NCI-H748 (cell line): ENCODE data around the gene TMBIM4.

Experiments used
- DNase-seq: peaks from one replicate; lab custom pipeline; 2025; ENCODE audit not compliant: unreplicated experiment; lab: John Stamatoyannopoulos, UW

The TMBIM4 gene

DNA sequence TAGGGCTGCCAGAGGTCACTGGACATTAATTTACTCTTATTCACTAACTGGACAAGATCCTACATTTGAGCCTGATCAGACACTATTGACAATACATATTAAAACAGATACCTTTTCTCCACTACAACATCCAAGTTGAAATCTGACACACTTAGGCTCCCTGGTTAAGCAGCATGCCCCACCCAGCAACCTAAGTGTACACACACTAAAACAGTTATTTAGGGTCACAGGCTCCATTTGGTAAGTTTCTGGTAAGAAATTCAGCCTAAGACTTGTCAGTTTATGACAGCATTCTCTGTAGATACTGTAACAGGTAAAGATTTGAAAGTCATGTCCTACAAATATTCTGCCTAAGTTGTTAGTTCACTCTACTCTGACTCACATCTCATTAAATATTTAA lies 27.0 kb downstream of the TMBIM4 start:
- DNase-seq: no peak

DNA sequence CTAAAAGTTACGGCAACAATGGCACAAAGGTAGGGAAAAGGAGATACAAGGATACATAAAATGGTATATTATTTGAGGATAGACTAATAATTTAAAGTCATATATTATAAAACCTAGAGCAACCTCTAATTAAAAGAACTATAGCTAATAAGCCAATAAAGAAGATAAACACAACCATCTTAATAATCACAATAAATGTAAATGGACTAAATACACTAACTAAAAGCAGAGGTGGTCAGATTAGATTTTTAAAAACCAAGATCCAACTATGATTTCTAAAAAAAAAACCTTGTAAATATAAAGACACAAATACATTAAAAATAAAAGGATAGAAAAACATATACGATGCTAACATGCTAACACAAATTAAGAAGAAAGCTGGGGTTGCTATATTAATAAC lies 28.5 kb downstream of the TMBIM4 start:
- no peak for DNase-seq

DNA sequence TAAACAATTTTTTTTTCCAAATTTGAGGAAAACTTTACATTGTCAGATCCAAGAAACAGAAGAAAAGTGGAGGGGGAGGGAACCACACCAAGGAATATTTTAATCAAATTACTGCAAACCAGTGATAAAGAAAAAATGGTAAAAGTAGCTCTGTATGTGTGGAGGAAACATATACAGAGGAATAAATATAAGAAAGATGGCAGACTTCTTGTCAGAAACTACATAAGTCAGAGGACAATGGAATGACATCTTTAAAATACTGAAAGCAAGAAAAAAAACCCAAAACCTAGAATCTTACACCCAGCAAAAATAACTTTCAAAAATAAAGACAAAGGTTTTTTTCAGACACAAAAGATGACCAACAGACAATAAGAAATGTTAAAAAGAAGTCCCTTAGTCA lies 29.1 kb downstream of the TMBIM4 start:
- DNase-seq: peak; percentile 3

DNA sequence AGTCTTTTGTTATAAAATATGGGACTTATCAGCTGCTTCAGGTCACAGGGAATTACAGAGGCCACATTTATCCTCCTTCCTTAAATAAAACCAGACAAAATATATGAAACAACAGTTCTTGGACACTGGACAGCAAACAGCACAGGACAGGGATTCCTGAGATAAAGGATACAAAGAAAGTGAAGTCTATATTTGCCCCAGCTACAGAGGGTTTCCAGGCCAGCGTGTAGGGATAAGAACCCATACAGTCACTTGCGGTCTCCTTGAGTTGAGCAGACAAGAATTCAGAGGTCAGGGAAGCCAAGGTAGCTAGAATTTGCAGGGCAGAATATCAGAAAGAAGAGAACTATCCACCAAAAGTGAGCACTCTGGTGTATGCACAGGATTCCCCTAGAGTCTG lies 30.5 kb downstream of the TMBIM4 start:
- DNase-seq: no peak

DNA sequence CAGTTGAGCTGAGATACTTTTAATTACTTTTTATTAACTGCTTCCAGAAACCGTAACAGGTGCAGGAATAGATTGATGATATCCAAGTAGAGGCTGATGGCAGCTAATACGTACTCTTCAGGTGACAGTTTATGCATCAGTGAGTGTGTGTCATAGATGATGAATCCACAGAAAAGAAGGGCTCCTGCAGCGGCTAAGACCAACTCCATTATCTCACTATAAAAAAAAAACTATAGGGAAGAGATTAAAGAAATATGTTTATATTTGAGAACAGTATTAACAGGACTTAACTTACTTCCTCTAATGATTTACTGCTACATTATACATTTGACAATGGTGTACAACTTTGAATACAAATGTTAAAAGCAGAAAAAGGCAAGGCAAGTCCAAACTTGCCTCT lies 31.9 kb downstream of the TMBIM4 start:
- DNase-seq: no peak

DNA sequence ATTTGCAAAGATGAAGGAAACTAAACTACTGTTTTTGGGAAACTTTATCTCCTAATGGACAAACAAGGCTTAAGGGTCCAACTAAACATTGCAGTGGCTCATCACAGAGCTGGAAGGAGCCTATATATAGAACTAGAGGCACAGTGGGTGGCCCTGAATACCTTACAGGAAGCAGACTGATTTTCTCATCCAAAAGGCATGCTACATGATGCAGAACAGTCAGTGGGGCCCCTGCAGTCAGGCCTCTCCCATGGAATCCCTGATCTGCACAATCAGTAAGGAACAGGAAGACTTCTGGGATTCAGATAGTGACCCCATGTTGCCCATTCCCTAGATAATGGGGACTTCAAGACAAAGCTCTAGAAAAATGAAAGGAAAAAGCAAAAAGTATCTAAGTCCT lies 37.4 kb downstream of the TMBIM4 start:
- DNase-seq: no peak

DNA sequence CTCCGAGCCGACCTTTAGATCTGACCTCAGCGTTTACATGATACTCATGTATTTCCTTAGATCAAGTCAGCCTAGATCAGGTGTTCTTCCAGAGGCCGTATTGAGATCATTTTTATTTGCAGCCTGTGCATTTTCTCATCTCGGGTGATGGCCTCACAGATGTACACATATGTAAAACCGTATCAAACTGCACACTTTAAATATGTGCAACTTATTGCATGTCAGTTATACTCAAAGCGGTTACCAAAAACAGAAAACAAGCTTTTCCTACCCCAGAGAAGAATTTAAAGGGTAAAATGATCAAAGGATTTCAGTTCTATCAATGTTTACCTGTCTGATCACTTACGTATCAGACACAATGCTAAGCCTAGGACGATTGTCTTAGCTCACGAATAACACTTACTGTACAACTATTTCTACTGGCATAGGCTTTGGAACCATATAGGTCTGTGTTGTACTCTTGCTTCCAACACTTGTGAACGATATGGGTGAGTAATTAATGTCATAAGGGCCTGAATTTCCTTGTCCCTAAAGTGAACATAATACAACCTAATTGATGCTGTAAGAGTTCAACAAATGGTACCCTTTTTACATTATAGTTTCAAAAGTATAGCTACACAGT lies 38.6 kb downstream of the TMBIM4 start:
- DNase-seq: no peak

DNA sequence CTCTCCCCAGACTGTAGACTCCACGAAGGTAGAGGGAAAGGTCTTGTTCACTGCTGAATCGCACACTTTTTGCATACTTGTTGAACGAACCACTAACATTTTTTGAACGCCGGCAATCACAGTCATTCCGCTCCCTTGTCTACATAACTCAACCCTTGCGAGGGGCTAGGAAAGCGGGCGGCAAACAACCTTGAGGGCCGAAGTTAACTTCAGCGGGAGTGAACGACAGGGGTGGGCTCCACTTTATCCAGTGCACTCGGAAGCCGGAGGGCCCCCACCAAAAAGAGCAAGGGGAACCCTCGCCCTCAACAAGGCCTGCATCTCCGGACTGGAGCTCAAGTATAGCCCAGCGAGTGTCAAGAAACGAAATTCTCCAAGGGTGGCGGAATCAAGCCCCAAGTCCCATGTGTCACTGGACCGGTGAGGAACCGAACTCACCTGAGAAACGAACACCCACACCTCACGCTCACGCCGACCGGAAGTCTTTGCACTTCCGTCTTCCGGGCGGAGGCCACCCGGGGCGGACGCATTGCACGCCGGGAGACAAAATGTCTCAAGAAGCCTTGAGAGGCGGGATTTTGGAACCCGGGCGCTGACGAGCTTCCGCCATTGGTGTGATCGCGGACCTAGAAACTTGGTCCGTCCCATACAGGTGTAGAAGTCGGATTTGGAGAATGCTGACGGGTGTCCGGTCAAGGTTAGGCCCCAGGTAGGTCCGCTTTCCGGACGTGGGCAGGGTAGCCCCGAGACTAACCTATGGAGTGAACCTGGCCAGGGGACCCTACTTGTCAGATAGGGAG lies 39.3 kb downstream of the TMBIM4 start, which contains the start of gene LLPH:
TSS of gene LLPH (minus strand) at position 484 of the 800 bp plus-strand sequence. CDS start 1,644 bp downstream, outside the sequence.
- DNase-seq: peak; percentile 94

DNA sequence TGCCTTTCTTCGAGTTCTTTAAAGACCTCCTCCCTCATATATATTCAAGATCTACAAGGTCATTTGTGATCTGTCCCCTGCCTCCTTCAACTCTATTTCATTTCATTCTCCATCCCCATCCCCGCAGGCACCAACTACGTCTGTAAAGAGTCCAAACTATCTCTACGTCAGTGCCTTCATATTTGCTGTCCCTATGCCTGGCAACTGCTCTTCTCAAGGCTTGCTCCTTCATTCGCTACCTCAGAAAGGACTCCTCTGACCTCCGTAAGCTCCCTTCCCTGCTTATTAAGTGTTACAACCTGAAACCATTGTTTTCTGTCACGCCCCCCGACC lies 39.9 kb downstream of the TMBIM4 start:
- no peak for DNase-seq

DNA sequence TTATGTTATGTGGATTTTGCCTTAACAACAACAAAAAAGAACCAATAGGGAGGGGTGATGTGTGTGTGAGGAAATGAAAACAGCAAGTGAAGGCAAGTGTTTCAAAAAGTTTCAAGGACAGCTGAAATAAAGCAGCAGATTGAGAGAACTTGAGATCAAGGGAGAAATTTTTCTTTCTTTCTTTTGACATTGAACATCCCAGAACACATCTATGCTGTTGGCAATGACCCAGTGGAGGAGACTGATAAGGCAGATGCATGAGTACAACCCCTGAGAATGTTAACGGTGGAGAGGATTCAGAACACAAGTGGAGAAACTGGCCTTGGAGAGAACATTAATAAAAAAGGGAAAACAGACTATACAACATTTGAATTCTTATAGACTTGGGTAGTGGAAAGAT lies 42.1 kb downstream of the TMBIM4 start:
- DNase-seq: no peak

DNA sequence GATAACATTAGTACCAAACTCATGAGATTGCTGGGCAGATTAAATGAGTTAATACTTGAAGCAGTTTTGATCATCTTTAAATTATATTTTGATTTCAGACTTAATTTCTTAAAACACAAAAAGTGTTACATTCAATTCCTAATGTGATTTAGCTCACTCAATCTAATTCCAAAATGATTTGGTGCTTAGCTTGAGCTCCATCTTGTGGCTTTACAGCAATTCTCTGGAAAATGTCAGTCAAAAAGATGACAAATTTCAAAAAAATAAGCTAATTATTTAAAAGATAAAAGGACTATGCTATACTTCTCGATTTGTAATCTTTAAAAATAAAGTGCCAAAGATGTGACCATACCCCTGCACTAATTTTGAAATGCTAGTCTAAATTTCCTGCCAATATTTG lies 49.3 kb downstream of the TMBIM4 start:
- no peak for DNase-seq

DNA sequence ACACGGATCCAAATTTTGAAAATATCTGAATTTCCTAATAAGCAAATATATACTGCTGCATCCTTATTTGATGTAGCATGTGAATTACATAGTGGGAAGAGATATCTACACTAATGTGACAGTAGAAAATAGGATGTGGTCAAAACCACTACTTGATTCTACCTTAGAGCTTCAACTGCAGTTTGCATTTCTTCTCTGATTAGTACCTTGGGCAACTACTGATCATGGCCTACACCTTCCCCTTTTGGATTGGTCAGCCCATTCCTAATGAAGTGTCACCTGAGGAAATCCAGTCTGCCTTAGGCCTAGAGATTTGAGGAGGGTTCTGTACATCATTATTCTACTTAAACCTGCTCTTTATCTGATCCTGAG lies 49.9 kb downstream of the TMBIM4 start:
- DNase-seq: no peak

DNA sequence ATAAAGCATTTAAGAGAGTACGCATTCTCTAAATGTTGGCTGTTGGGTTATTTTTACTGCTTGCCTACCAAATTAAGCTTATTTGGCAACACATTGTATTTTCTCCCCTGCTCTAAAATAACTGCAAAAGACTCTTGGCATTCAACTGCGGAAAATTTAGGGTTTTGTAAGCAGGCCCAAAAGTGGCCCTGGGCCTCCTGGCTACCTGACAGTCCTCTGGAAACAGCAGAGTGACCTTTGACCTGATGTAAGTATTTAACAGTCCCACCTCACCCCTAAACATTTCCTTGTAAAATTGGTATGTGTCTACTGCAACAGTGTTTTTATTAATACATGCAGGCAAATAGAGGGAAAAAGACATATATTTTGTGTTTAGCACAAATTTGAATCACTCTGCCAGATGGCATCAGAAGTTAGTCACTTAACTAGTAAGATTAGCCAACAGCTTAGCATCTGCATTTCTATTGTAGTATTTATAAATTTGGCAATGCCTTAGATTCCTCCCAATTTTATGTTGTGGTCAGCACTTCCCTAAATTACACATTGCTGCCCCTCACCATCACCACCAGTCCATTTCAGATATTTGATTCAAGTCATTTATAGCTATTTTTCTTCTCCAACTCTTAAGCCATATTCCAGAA lies 50.4 kb downstream of the TMBIM4 start:
- DNase-seq: no peak

DNA sequence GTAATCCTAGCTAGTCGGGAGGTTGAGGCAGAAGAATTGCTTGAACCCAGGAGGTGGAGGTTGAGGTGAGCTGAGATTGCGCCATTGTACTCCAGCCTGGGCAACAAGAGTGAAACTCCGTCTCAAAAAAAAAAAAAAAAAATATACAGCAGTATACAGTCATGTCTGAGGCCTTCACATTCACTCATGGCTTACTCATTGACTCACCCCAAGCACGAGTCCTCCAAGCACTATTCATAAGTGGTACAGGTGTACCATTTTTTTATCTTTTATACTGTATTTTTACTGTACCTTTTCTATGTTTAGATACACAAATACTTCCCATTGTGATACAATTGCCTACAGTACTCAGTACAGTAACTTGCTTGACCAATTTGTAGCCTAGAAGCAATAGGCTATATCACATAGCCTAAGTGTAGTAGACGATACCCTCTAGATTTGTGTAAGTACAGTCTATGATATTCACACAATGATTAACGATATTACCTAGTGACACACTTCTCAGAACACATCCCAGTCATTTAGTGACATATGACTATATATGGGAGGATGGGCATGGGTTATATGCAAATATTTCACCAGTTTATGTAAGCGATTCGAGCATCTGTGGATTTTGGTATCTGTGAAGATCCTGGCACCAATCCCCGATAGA lies 51.4 kb downstream of the TMBIM4 start:
- DNase-seq: no peak

DNA sequence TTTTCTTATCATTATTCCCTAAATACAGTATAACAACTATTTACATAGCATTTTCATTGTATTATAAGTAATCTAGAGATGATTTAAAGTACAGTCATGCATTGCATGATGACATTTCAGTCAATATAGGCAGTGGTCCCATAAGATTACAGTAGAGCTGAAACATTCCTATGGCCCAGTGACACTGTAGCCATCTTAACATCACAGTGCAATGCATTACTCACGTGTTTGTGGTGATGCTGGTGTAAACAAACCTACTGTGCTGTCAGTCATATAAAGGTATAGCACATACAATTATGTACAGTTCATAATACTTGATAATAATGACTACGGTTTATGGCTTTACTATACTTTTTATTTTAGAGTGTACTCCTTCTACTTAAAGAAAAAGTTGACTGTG lies 52.6 kb downstream of the TMBIM4 start:
- no peak for DNase-seq

DNA sequence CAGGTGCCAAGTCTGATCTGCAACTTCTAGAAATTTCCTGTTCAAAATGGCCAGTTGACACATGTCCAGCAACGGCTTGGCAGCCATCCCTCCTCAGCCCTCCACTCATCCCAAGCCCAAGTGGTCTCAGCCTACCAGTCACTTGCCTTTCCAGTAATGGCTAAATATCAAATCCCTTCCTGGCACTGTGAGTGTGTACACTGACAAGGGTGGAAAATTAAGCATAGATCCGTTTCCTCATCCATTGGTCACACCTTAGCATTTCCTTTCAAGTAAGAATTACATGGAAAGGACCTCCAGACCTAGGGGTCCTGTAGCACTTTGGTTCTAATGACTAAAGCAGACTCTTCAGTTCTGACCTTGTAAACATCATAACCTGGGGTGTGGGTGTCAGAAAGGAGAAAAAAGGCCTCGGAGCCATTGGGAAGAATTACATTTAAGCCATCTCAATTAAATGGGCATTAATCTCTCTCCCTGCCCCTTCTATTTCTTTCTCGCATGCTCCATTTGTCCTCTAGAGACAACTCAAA lies 54.7 kb downstream of the TMBIM4 start:
- no peak for DNase-seq

DNA sequence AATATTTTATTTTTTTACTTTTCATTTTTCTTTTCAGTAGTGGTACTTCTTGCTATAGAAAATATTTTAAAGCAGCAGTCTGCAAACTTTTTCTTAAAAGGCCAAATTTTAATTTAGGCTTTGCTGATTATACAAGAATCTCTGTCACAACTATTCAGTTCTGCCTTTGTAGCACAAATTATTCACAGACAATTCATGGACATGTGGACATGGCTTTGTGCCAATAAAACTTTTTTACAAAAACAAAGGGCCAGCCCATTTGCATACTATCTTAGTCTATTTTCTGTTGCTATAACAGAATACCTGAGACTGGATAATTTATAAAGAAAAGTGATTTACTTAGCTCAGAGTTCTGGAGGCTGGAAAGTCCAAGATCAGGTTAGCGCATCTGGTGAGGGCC lies 56.3 kb downstream of the TMBIM4 start:
- DNase-seq: no peak

DNA sequence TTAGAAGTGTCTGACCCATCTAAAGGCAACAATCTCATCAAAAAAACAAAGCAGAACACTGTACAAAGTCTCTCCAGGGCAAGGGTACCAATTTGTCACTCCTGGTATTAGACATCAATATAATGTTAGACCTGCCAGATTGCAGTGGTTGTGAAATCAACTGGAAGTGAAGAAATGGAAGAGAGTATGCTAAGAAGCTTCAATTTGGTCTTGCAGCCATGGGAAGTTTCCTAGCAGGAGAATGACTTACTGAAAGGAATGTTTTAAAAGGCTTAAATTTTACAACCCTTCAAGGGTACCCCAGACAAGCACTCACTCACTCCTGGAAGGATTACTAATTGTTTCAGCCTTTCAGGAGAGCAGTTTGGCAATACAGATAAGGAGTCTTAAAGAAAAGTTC lies 58.2 kb downstream of the TMBIM4 start:
- no peak for DNase-seq

DNA sequence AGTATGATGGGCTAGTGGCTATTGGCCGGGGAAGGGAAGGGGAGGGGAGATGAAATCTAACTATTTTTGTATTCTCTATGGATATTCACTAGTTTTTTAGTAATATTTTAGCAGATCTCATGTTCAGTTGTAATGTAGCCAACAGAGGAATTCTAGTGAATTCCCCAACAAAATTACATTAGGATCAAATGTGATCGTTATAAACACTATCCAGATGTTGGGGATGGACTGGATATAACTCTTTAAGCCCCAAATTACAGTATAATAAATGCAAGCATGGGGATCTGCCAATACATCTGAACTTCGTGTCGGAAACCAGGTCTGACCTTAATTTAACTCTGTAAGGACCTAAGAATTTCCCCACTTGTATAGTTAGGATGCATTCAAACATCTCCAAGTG lies 60.7 kb downstream of the TMBIM4 start:
- no peak for DNase-seq

DNA sequence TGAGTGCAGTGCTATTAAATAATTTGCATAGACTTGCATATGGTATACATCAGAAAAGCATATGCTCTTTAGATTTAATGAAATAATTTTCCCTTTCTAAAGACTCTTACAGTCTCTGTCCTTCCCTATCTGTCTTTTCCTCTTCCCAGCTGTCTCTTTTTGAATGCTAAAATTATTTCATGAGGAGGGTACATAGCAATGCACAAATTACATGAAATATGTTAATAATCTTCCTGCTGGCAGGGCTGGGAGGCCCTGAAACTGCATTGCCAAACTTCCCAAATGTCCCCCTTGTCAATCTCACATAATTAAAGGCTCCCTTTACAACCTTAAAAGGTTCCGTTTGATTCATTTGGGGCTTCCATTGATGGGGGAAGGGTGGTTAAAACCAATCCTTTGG lies 61.4 kb downstream of the TMBIM4 start:
- no peak for DNase-seq

DNA sequence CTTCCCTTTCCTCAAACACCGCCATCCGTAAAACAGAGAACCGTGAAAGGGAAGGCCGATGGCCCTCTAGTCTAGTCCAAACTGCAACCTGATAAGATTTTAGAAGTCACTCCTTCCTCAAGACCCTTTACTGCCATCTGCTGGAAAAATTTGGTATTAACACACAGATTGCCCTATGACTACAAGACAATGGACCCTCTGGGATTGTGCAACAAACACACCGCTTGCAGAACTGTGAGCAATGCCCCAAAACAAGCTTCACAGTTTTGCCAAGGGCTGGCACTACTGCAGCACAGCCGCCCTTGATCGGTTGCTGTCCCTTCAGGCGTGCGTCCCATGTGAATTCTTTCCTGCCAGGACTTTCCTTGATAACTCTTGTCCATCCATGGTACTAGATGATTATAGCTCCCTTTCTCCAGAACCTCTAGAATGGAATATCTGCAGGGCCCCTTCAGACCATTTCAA lies 62.3 kb downstream of the TMBIM4 start:
- DNase-seq: peak; percentile 87
